Ureter (tissue), 1 donor: ENCODE results near the gene ELK1. TPM values are rescaled to one million over a fixed set of nuclear protein-coding genes. Genes with fewer than 3 reads are reported as not detected.
"Not testable (repeated sequence)": the region's sequence is repeated elsewhere in the genome, so short reads cannot be mapped to it uniquely, and the experiment has no call there.

ENCODE experiments used
- DNase-seq: peaks from one replicate; pipeline ENCODE4 v3.0.0-alpha.2; 2020; ENCODE audit warnings: low spot score
- total RNA-seq: library from RNA; stranded (reverse); gene quantifications from one replicate; pipeline ENCODE4 v1.2.4, GENCODE V29; 2023
- donor health status: DM: yes; HTN: yes; CAD: no.

Gene ELK1, protein sequence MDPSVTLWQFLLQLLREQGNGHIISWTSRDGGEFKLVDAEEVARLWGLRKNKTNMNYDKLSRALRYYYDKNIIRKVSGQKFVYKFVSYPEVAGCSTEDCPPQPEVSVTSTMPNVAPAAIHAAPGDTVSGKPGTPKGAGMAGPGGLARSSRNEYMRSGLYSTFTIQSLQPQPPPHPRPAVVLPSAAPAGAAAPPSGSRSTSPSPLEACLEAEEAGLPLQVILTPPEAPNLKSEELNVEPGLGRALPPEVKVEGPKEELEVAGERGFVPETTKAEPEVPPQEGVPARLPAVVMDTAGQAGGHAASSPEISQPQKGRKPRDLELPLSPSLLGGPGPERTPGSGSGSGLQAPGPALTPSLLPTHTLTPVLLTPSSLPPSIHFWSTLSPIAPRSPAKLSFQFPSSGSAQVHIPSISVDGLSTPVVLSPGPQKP
- 33.0 TPM for total RNA-seq

DNA sequence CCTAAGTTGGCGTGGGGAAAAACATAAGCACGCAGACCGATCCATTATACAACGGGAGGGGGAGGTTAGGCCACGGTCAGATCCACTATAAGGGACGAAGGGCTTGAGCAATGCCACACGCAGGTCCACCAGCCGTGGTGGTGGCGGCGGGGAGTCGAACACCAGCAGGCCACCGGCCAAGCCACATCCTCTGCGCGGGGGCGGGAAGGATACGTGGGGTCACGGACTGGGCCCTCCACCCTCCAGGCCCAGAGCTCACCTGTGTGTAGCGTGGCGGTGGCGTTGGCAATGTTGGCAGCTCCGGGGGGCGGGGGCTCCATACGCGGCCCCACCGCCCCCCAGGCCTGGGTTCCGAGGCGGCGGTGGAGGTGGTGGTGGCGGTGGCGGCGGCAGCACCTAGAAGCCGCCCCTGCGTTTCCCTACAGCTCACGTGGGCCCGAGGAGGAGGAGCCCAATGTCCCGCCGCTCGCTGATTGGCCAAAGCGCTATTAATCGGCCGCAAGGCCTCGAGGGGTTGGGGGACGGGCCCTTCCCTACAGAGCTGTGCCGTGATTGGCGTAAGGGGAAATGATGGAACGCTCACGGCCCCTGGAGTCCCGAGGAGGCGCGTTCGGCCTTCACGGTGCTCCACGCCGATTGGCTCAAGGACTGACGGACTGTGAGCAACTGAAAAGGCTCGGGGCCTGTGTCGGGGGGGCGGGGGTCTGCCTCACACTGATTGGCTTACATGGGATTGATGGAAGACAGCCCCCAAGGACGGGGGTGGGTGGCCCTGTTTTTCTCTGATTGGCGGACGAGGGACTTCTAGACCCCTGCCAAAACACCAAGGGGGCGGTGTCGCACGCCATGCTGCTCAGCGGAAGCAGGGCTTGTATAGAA is at the start of gene ELK1:
ELK1 (minus strand) TSS at position 400 of the 879 bp plus-strand sequence. CDS start 9,122 bp downstream, outside the sequence.
- peak; percentile 95 for DNase-seq

DNA sequence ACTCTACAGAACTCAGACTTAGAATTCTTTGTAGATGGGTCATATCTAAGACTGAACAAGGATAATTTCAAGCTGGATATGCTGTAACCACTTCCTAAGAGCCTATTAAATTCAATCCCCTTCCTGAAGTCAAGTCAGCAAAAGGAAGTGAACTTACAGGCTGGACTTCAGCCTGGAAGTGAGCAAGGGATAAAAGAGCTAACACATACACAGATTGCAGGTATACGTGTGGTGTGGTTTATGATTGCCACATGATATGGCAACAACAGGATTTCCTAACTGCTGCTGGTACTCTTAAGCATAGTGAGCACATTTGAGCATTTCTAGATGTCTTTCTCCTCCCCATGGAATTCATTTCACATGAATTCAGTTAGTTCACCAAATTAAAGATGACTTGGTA is 46.8 kb upstream of the ELK1 start:
- DNase-seq: no peak

DNA sequence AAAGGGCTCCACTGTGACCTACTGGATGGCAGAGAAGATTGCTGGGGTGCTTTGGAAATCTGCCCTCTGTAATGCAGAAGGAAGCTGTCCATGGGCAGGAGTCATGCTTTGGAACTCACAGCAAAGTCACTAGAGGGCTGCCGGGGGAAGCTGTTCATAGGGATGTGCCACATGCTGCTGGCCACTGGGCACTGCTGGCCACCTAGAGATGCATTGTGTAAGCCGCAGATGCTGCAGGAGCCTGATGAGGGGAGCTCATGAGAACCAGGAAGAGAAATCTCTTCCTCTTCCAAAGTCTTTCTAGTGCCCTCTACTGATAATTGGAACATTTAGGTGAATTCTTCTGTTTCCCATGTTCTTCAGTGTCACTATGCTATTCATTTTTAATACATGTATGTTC is 39.8 kb upstream of the ELK1 start:
- no peak for DNase-seq

DNA sequence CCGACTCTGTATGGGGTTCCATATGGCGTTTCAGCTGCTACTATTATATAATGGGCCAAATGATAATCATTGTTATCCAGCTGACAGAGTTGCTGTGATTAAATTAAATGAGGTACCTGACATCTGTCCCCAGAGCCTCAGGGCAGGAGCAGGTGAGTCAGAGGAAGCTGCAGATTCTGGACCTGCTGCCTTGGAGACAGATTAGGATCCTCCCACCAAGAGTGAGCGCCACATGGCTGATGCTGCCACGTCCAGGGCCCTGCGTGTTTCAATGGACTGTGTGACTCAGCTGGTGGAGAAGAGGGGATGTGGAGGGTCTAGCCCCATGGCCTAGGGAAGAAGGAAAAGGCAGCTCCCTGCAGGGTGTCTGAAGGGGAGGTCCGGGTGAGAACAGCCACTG is 36.9 kb upstream of the ELK1 start:
- no peak for DNase-seq

DNA sequence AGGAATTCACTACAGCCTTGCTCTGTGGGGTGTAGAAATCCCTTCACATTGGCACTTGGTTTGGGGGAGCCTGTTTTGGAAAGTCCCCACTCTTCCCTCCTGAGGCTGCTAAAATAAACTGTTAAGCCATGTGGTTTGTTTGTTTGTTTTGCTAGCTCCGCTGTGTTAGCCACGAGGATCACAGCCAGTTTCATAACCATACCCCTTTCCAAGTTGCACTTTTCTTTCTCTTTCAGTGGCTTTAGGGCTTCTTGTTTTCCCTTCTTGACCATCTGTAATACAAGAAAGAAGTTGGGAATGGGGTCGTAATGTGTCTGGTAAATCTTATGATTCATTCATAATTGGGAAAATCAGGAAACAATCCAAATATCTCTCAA is 33.5 kb upstream of the ELK1 start:
- DNase-seq: no peak

DNA sequence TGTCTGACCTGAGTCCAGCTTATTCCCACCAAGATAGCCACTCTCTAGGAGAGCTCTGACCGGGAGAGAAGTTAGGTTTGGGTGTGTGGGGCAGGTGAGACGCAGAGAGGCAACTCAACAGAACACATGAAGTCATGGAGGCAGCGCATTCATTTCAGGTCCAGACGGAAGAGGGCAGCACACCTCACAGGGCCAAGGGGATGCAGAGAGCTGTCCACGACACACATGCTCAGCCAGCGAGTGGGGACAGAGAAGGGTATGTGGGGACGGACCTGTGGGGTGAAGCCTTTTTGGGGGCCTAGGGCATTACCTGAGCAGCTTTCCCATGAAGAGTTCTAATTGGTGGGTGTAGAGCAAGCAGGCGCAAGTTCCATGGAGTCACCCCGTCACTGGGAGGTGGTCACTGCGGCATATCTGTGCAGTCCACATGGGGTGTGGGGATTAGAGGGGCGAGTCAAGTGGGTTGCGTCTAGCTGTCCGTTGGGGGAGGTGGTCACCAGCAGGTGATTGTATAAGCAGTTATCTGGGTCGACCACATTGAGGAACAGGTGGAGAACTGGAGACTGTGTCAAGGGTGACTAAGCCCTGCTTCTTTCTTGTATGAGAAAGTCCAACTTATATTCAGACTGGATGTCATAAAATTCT is 32.9 kb upstream of the ELK1 start:
- DNase-seq: no peak

DNA sequence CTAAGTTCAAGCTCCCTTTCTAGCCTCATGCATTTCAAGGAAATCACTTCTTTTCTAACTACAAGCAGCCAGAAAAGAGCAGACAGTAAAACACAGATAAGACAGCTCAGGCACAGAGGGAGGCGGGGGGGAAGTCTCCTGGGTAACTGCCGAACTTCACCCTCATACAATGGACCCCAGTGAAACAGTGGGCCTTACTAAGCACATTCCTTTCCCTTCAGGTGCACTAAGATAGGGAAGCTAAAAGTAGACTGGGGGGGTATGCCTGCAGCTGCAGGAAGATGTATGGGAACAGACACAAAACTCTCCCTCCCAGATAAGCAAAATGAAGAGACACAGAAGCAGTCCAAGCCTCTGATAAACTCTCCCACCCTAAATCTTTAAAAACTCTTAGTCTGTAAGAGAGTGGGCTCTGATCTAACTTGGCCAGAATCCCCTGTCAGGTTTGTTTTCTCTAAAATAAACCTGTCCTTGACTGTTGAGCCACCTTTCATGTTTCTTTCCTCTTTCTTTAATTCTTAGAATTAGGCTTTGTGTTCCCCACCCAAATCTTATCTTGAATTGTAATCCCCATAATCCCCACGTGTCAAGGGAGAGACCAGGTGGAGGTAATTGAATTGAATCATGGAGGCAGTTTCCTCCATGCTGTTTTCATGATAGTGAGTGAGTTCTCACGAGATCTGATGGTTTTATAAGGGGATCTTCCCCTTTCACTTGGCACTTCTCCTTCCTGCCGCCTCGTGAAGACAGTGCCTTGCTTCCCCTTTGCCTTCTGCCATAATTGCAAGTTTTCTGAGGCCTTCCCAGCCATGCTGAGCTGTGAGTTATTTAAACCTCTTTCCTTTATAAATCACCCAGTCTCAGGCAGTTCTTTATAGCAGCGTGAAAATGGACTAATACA is 25.8 kb upstream of the ELK1 start:
- DNase-seq: not testable (repeated sequence)

DNA sequence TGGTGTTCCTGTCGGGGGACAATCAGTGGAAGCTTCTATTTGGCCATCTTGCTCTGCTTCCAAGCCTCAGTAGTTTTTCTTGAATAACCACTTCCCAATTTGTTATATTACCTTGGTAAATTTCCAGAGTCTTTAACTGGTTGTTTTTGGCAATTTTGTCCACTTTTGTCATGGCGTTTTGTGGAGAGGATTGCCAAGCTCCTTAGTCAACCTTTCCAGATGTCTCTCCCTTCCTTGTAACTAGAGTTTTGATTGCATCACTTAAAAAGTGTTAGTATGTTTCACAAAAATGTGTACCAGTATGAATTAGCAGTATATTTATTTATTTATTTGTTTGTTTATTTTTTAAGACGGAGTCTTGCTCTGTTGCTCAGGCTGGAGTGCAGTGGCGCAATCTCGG is 24.4 kb upstream of the ELK1 start:
- no peak for DNase-seq

DNA sequence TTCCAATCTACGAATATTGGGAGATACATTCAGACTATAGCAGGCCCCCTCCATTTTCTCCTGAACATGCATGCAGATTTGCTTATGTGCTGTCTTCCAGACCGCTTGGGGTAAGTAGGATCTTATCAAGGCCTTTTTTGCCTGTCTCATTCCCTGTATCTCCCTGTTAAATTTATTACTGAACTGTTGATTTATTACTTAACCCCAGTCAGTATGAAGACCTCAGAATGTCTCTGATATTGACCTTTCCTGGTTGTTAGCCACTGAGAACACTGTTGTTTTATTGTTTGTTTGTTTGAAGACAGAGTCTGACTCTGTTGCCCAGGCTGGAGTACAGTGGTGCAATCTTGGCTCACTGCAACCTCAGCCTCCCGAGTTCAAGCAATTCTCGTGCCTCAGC is 15.4 kb upstream of the ELK1 start:
- not testable (repeated sequence) for DNase-seq

DNA sequence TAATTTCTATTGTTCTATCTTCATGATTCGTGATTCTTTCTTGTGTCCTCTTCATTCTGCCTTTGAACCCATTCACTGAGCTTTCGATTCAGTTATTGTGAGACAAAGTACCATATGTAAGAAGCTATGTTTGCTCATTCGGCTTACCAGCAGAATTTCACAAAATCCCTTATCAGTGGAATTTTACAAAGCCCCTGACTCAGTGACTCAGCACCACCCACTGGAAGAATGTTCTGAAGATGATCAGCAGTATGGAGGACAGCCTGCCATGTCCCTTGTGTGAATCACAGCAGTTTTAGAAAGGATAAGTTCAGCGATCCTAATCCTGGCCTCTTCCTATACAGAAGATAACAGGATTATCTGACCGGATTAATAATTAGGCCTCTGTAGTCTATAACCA is 14.4 kb upstream of the ELK1 start:
- DNase-seq: no peak

DNA sequence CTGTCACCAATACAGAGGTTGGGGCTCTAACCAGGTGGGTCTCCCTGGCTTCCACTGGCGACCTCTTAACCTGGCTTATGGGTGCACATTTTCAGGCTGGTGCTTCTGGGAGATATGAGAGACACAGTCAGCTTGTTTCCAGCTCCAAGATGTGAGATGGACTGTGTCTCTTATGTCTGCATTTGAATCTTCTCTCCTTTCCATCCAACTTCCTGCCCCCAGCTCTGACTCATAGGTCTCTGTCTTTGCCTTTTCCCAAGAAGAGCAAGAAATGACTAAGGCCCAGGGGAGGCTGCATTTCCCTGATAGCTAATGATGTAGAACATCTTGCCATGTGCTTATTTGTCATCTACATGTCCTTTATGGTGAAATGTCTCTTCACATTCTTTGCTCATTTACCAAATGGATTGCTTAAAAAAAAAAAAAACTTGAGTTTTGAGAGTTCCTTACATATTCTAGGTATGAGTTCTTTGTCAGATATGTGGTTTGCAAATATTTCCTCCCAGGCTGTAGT is 11.8 kb upstream of the ELK1 start:
- DNase-seq: no peak

DNA sequence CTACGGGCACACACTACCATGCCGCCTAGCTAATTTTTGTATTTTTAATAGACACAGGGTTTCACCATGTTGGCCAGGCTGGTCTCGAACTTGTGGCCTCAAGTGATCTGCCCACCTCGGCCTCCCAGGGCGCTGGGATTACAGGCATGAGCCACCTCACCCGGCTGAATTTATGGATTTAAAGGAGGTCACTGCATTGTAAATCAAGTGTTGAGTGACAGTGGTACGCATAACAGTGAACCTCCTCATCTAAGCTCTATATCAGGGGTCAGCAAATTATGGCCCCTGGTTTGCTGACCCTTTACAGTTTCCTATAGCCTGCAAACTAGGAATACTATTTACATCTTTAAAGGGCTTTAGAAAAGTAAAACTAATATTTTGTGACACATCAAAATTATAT is 11.2 kb upstream of the ELK1 start:
- DNase-seq: no peak

DNA sequence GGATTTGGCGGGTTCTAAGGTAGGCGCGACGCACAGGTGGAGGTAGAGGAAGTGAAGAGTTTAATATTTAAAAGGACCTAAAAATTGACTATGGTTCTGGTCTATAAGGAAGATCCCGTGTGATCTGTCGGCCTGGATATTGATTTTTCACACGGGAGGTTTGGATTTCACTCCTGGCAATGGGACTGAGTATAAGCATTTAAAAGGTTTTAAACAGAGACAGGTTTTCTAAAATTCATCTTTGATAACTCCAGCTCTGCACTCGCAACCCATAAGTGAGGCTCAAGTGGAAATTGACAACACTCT is 9.0 kb upstream of the ELK1 start:
- DNase-seq: no peak

DNA sequence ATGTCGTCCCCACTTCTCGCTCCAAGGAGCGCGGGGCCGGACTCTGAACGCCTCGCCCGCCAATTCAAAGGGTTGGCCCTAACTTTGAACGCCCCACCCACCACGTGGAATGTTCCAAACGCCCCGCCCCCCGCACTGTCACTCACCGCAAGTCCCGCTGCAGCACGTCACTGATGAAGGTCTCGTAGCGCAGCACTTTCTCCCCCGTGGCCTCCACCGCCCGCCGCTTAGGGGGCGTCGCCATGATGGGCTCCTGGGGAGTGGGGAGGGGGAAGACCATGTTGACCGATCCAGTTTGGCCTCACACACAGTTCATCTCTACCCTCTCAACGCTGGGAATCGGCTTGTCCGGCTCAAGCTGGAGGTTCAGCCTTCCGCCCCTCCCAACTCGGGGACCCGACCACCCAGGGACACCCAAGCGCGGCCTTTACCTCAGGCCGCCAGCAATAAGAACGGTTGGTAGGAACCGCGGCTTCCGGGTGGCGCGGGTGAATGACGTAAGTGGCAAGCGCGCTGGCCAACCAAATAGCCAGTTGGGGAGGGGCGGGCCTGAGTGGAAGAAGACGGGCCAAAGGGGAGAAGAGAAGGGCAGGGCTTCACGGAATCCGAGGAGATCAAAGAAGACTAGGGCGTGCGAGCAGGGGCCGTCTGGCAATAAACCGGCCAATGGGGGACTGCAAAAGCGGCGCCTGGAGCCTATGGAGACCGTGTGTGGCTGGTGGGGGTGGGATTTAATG is 8.5 kb upstream of the ELK1 start, which contains the start of gene UXT:
UXT (minus strand) TSS at position 497 of the 737 bp plus-strand sequence; CDS start at position 244, 253 bp downstream.
- DNase-seq: peak; percentile 95

DNA sequence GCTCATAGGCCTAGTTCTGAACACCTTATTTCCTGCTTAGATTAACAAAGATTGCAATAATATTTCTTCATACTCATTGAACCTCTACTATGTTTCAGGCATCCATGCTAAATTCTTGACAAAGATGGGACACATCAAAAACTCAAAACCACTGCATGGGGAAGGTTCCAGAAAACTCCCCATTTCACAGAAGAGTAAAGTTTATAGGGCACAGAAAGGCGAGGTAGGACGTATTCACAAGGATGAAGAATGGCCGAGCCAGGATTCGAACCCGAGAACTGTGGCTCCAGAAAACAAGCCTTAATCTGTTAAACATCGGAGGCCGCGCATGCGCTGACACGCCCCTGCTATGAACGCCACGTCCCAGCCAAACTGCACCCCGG is 7.9 kb upstream of the ELK1 start:
- DNase-seq: no peak

DNA sequence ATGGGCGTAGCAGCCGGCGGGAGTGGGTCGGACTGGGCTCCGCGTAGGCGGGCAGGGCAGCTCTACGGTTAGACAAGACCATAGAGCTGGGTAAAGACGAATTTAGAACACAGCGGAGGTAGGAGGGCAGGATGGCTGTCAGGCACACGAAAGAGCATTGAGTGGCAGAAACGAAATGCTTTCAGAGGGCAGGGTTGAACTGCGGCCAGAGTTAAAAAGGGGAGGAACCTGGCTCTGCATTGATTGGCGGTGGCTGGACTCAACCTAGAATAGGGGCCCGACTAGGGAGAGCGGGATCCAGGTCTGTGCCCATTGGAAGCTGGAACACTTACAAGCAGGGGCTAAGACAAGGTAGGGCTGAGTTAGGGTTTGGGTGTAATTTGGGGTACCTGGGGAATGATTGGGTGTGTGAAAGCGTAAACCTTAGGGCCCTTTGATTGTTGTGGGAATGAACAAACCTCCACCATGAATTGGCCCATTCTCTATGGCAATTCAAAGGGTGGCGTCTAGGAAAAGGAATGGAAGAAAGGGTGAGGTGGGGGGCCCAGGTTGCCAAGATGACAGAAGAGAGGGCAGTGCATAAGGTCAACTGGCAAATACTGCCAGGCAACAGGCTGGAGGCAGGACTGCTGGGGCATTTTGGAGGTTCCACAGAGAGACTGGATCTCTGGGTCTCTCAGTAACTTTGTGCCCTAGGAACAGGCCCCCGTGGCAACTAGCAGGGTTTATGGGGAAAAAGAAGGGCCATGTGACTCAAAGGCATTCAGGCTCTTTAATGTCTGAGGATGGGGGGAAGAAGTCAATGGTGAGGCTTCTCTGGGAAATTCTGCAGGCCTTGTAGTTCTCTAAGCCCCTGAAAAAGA is 911 bp upstream of the ELK1 start:
- DNase-seq: no peak

DNA sequence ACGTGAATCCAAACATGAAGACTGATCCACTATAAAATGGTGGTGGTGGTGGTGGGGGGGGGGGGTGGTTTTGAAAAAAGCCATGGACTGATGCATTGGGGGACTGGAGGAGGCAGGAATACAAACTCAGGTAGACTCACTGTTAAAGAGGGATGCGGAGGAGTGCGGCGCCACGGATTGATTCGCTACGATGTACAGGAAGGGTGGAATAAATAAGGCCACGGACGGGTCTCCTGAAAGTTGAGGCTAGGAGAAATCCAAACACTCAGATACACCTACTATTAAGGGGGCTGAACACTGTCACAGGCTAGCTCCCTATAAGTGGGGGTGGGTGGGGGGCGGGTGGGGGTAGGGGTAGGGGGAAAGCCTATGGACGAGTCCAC is 591 bp downstream of the ELK1 start:
- no peak for DNase-seq

DNA sequence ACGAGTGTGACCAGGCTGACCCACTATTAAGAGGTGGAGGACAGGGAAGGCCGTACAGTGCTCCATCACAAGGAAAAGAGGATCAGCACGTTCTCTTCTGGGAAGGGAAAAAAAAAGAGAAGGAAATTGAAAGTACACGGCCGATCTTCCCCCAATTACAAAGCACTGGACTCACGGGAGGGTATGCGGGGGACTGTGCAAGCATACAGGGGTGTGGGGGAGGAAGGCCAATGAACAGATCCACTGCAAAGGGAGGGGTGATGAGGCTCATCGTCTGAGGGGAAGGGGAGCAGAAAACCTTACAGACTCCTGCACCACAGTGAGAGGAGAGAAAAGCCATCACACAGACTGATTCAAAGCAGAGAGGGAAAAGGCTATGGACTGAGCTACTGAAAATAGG is 1.1 kb downstream of the ELK1 start:
- DNase-seq: no peak

DNA sequence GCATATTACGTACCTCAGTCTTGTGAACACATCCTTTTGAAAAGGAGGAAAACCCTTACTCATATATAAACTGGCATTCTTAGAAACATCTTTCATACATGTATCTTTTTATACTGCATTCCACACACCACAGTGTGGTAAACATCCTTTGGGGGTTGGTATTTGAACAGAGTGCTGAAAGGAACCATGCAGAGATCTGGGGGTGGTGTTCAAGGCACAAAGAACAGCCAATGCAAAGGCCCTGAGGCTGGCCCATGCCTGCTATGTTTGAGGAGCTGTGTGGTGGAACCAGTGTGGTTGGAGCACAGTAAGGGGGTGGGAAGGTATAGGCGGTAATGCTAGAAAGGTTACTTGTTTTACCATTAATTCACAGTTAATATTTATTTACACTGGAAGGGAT is 2.0 kb downstream of the ELK1 start:
- DNase-seq: no peak

DNA sequence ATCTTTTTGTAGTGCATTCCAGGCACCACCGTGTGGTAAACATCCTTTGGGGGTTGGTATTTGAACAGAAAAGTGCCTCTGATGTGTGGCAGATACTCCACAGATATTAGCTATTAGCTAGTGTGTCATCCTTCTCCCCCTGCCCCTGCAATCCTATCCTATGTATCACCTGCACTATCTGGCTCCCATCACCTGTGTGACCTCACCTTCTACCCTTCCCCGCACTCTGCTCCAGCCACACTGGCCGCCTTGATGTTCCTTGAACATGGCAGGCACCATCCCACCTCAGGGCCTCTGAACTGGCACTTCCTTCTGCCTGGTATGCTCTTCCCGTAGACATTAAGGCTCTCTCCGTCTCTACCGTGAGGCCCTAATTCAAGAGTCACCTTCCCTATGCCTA is 3.7 kb downstream of the ELK1 start:
- DNase-seq: peak; percentile 18
